GM21360 (cell line): ENCODE data around the gene VWA2.

Experiments
- ATAC-seq: cut with Tn5 transposase; IDR thresholded peaks from one replicate; pipeline ENCODE4 v1.9.1; 2021; ENCODE audit warnings: mild to moderate bottlenecking, moderate library complexity; ENCODE audit not compliant: unreplicated experiment

Gene VWA2

GRCh38 chr10:114239117-114239993 is at the start of gene VWA2:
Gene VWA2, plus strand, starts transcription at chr10:114239254. Its CDS starts 9,460 bp downstream, at chr10:114248714.
- no peak for ATAC-seq

GRCh38 chr10:114189700-114190099 is 49.4 kb upstream of the VWA2 start:
- ATAC-seq: no peak

GRCh38 chr10:114195079-114195478 is 44.0 kb upstream of the VWA2 start:
- ATAC-seq: peak; percentile 91

- ATAC-seq: no peak
Measured at GRCh38 chr10:114199239-114199638, 39.8 kb upstream of the VWA2 start.

DNA sequence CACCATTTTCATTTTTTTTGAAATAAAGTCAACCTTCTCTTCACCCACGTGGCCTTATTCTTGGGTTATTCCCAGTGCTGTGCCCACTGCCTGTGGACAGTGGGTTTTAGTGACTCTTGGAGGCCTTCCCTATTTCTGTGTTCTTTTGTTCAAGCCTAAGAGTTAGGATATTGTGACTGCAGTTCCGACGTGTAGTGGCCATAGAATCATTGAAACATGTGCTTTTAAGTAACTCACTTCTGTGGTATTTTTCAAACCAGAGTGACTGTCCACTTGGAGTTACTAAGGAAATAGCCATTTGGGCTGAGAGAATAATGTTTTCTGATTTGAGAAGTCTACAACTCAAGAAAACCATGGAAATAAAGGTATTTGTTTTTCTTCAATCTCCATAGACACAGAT is 36.2 kb upstream of the VWA2 start:
- ATAC-seq: no peak

DNA sequence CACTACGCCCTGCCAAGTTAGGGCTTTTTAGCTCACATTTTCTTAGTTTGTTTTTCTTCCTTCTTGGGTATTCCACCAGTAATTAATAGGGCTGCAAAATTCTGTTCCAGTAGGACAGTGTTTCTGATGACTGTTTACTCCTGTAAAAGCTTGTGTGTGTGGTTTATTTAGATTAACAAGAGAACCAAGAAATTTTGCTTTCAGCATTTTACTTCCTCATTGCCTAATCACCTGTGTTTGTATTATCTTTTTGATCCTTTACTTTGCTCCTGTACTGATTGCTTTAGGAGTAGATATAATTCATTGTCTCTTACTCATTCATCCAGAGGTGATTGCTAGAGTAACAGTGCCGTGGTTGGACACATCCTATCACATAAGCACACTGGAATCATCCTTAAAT is 32.2 kb upstream of the VWA2 start:
- ATAC-seq: no peak

GRCh38 chr10:114207349-114207748 is 31.7 kb upstream of the VWA2 start:
- no peak for ATAC-seq

DNA sequence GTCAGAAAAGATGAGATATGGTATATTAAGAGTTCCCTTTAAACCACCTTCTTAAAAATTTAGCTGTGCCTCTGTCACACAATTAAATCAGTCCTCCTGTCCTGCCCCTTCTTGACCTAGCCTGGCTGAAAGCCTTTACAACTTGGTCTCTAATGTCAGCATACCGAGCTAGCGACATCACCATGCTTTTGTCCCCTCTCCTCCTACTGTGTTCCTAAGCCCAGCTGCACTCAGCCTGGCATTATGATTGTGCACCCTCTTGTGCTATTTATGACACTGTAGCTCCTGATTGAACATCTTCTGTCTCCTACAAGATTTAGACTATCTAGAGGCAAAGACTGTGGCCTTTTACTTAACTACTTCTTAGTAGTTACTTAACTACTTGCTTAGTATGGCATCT is 30.7 kb upstream of the VWA2 start:
- ATAC-seq: no peak

DNA sequence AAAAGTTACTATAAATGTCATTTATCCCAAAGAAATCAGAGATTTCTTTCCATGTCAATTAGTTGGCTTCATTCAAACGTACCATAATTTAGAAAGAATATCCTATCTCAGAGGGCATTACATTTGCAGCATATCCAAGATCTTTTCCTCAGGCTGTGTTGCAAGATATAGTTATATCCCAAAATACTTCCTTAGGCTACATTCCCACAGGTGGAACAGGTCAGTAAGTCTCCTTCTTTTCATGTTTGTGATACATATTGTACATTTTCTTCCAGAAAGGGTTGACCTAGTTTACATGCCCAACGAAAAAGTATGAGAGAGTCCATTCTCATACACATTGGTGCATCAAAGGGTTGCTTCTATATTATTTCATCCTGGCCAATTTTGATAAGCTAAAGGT is 26.9 kb upstream of the VWA2 start:
- ATAC-seq: no peak

DNA sequence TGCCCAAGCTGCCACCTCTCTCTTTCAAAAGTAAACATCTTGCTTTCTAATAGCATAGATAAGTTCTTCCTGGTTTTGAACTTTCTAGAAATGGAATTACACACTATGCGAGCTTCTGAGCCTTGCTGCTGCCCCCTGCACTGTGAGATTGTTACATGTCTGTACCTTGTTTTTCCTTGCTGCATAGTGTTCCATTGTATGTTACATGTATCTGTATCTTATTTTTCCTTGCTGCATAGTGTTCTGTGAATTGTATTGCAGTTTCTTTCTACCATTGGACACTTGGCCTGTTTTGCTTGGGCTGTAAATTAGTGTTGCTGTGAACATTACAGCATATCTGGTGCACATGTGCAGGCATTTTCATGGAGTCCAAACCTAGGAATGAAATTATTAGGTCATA is 24.0 kb upstream of the VWA2 start:
- ATAC-seq: no peak

DNA sequence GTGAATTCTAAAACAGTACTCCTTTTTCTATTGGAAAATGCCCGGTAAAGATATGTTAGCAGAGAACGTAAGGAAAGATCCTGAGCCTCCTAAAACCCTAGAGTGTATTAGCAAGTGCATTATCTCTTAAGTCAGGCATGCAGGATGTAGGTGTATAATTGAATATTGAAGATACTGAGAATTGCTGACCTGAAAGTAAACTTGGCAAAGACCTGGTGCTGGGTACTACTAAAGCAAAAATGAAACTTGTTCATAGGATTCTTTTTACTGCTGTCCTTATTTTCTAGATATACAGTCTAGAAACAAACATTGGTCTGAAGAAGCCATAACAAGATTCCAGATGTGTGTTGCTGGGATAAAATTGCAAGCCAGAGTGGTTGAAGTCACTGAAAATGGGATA is 18.8 kb upstream of the VWA2 start:
- ATAC-seq: no peak

DNA sequence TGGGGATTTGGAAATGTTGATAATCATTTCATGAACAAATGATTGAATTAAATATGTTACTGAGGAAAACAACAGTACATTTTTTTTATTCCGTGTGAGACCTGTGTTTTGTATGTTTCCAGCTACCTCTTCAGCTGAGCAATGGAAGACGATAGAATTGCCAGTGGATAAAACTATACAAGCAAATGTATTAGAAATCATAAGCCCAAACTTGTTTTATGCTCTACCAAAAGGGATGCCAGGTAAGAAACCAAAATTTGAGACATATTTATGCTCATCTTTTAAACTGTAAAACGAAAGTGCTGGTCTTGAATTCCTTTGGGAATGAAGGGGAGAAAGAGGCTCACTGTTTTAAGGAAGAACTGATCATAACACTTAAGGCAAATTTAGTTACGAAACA is 17.8 kb upstream of the VWA2 start:
- no peak for ATAC-seq

GRCh38 chr10:114223066-114223465 is 16.0 kb upstream of the VWA2 start:
- no peak for ATAC-seq

GRCh38 chr10:114228156-114228555 is 10.9 kb upstream of the VWA2 start:
- ATAC-seq: no peak

DNA sequence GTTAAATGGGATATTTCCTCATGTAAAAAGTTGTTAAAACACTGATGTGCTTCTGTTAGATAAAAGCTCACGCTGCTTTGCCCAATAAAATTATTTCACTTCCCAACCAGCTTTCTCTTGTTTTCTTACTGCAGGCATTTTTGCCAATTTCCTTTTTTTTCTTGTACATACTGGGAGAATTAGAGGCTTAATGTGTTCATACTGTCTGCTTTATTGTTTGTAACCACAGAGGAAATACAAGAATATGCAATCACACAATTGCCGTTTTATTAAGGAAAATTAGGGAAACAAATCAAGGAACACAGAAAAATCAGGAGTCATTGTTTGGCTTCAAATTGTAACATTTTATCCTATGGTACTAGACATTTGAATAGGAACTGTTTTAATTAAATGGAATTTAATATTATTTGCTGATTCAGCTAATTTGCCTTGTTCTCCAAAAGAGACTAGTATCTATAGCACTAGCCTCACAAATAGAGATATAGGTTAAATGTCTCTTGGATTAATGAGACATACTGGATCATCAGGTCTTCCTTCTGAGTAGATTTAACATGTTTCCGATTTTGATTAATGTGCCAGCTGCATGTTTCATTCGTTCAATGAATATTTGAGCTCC is 6.4 kb upstream of the VWA2 start:
- ATAC-seq: no peak

DNA sequence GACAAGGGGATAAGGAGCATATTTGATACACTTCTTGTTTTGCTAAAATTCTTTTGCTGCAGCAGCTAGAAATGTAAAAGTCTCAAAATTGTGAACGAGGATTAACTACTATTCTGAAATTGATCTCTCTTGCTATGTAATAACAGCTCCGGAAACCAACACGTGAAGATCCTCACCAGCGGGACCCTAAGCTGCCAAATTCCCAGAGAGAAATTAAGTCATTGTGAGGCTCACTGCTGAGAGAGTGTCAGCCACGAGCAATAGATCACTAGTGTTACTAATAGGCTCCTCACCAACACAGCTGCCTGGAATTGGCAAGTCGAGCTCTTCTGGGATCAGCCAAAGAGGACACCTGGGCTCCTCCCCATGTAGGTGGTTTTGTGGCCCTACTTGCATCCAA is 5.6 kb upstream of the VWA2 start:
- ATAC-seq: no peak

GRCh38 chr10:114234132-114234531 is 4.9 kb upstream of the VWA2 start:
- ATAC-seq: no peak

GRCh38 chr10:114239994-114240345 is 916 bp downstream of the VWA2 start:
- no peak for ATAC-seq

GRCh38 chr10:114242235-114242634 is 3.2 kb downstream of the VWA2 start:
- ATAC-seq: no peak

GRCh38 chr10:114243661-114244060 is 4.6 kb downstream of the VWA2 start:
- ATAC-seq: no peak

DNA sequence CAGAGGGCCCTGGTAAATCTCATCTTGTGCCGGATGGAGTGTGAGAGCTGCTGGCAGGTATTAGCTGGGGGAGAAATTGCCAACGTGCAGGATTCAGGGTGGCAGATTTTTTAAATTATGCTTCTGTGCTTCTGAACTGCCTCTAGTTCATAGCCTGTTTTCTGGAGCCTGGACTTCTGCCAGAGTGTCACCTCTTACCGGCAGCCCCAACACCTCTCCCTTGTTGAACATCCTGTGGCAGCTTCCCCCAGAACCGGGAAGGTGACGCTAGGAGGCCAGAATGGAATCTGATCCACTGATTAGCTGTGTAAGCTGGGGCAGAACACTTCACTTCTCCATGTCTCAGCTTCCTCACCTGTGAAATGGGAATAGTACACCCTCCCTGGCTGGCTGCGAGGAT is 5.1 kb downstream of the VWA2 start:
- ATAC-seq: no peak

DNA sequence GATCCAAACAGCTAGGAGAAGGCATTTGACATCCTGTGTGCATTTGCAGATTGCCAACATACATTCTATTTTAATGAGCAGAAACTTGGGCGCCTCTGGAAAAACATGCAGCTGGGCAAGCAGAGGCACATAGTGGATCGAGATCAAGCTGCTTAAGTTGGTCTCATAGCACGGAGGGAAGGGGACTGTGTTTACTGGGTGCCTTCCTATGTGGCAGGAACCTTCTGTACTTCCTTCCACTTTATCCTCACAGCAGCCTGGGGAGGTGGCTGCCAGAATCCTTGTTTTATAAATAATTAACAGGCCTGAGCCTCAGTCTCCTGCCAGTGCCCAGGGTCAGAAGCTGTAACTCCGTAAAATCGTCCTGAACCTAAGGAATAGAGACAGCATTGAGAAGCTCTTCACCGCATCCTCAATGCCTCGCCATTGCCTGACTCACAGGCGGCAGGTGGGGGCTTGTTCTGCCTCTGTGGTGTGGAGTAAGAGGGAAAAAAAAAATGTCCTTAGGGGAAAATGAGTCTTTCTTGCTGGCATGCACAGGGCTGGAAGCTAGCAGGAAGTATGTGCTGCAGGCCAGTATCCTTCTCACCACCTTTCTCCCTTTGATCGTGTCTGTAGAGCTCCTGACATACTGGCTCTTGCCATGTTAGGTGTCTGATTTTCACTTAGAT is 6.2 kb downstream of the VWA2 start:
- no peak for ATAC-seq
